Measurements from ENCODE around the gene C17orf107.
"Not testable (repeated sequence)": the region's sequence is repeated elsewhere in the genome, so short reads cannot be mapped to it uniquely, and the experiment has no call there.

The C17orf107 gene

DNA sequence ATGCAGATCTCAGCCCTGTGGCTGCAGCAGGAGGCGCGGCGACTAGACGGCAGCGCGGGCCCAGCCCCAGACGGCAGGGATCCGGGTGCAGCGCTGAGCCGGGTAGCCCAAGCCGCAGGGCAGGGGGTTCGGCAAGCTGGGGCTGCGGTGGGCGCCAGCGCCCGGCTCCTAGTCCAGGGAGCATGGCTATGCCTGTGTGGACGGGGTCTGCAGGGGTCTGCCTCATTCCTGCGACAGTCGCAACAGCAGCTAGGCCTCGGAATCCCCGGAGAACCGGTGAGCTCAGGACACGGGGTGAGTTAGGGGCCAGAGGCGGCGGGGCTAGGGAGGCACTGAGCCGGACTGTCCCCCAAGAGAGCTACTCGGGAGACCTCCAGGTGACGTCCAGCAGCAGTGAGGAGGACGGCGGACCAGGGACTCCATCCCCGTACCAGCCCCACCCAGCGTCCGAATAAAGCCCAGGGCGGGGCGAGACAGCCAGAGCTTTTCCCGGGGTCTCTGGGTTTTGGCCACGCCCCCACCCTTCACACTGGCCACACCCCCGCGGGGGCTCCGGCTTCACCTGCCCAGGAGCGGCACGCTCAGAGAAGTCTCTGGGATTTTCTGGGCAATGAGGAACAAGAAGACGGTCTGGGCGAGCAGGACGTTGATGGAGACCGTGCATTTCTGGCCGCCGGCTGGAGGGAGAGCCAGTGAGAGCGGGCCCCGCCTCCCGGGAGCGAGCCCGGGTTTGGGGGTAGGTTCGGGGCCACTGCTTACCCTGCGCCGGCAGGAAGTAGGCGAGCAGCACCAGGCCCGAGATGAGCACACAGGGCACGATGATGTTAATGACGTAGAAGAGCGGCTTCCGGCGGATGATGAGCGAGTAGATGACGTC is 1.1 kb downstream of the C17orf107 start:
- DNase-seq (ENCODE audit: low read depth) = no peak

DNA sequence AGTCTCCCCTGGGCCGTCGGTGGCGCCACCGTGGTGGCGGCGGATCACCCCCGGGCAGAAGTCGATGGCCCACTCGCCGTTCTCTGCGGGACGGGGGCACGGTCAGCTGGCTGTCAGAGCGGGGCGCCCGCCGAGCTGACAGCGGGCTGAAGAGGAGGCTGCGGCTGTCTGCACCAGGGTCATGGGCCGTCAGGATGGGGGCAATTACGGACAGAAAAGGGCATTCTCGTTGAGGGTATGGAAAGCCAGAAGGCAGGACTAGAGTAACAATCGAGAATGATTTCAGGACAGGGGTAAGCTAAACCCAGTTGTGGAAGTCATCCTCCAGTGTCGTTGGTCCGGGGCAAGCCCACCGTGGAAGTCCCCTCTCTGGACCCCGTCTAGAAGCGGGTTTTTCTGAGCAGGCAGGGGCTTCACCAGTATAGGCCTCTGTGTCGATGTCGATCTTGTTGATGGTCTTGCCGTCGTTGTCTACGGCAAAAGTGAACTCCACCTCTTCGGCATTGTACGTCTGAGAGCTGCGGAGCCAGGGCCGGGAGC is 1.8 kb downstream of the C17orf107 start:
- no peak for DNase-seq (ENCODE audit: low read depth)

DNA sequence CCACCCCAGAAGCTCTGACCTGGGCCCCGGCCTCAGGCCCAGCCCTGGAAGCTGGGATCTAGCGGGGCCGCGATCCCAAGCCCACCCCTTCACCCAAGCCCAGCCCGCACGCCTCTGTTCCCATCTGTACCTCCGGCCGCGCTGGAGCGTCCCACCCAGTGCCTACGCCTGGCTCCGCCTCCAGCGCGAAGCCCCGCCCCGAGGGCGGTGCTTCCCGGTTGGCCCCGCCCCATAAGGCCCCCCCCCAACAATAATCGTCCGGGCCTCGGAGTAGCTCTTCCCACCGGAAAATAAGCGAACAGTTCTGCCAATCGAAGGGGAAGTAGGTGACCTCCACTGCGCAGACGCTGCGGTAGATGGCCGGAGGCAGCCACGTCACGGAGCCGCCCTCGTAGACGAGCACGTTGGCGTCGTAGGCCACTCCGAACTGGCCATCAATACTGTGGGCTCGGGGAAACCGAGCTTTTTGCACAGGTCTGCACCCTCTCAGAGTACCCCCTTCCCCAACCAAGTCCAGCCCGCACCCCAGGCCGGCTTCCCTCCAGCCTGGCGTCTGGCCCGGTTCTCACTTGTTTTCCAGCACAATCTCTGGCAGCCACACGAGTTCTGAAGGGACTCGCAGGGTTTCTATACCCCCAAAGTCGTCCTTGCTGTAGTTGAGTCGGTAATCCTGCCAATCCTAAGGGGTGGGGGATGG is 2.5 kb downstream of the C17orf107 start:
- no peak for DNase-seq (ENCODE audit: low read depth)

DNA sequence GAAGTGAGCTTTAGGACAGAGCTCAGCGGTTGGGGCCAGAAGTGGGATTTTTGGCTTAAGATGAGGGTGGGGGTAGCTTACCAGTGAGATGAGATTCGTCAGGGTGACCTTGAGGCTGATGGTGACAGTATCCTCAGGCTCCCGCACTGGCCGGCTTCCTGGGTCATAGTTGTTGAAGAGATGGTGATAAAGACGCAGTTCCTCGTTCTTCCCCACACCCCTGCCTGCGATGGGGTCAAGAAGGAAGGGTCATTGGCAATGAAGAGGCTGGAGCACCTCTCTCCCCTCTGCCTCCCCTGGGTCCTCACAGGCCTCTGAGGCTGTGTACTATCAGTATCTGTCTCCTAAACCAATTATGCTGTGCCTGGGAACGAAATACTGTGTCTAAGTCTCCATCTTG is 3.2 kb downstream of the C17orf107 start:
- DNase-seq (ENCODE audit: low read depth) = no peak

DNA sequence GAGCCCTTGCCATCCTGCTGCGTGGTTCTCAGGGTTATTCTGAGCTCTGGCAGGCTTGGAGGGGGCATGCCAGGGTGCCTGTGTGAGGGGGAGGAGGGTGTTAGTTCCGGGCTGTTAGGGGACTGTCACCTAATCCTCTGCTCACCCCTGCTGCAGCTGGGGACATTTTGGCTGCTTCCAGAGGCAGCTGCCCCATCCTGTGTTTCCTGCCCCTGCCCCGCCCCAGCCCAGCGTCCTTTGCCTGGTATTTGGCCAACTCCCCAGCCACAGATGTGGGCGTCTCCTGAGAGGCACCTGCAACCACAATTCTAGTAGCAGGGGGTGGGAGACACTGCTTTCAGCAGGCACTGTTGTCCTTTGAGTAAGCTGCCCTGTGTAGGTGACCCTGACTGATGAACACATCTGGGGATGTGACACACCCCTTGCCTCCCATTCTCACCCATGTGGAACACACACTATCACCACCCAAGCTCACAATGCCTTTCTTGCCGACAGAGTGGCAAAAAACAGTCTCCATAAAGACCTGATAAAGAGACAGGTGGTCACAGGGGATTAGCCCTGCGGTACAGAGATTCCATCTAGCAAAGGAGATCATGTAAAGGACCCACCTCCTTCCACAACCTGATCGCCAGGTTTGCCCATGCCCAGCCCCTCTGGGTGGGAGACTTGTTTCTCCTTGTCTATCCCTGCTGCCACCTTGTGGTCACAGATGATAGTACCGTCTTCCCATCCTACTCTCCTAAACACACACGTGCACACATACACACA is 3.9 kb downstream of the C17orf107 start, which contains the start of gene CHRNE:
Gene CHRNE (minus strand): TSS at position 48 of the 768 bp plus-strand sequence. CDS start 35 bp downstream, at position 13.
- peak; percentile 81 for DNase-seq (ENCODE audit: low read depth)

GRCh38 chr17:4906642-4907041 is 7.3 kb downstream of the C17orf107 start:
- not testable (repeated sequence) for DNase-seq (ENCODE audit: low read depth)

- DNase-seq (ENCODE audit: low read depth) = peak; percentile 59
Measured at GRCh38 chr17:4908301-4908700, 9.0 kb downstream of the C17orf107 start.

- peak; percentile 92 for DNase-seq (ENCODE audit: low read depth)
Measured at GRCh38 chr17:4908711-4909496, 9.6 kb downstream of the C17orf107 start.

- DNase-seq (ENCODE audit: low read depth) = peak; percentile 35
Measured at GRCh38 chr17:4913994-4914393, 14.7 kb downstream of the C17orf107 start.

GRCh38 chr17:4914551-4914950 is 15.2 kb downstream of the C17orf107 start:
- not testable (repeated sequence) for DNase-seq (ENCODE audit: low read depth)

- DNase-seq (ENCODE audit: low read depth) = no peak
Measured at GRCh38 chr17:4919511-4920047, 20.2 kb downstream of the C17orf107 start.

DNA sequence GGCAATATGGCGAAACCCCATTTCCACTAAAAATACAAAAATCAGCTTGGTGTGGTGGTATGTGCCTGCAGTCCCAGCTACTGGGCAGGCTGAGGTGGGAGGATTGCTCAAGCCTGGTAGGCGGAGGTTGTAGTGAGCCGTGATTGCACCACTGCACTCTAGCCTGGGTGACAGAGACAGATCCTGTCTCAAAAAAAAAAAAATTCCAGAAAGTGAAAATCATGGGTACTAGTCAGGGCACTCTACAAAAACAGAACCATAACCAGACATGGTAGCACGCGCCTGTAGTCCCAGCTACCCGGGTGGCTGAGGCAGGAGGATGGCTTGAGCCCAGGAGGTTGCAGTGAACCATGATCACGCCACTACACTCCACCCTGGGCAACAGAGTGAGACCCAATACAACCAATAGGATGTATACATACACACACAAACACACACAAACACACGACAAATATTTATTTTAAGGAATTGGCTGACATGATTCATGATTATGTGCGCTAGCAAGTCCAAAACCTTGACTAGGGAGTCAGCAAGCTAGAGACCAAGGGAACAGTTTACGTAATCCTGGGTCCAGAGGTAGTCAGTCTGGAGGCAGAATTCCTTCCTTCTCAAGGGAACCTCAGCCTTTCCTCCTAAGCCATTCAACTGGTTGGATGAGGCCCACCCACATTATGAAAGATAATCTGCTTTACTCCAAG is 21.2 kb downstream of the C17orf107 start:
- DNase-seq (ENCODE audit: low read depth) = no peak

GRCh38 chr17:4921320-4921719 is 22.0 kb downstream of the C17orf107 start:
- no peak for DNase-seq (ENCODE audit: low read depth)

- not testable (repeated sequence) for DNase-seq (ENCODE audit: low read depth)
Measured at GRCh38 chr17:4926577-4927335, 27.4 kb downstream of the C17orf107 start.

GRCh38 chr17:4928881-4929280 is 29.5 kb downstream of the C17orf107 start:
- no peak for DNase-seq (ENCODE audit: low read depth)

GRCh38 chr17:4931963-4932362 is 32.6 kb downstream of the C17orf107 start, which contains the start of gene GP1BA:
TSS of gene GP1BA (plus strand) at chr17:4932277. CDS start at chr17:4932605, 328 bp downstream.
- DNase-seq (ENCODE audit: low read depth) = no peak

- DNase-seq (ENCODE audit: low read depth) = no peak
Measured at GRCh38 chr17:4932756-4933155, 33.4 kb downstream of the C17orf107 start.

DNA sequence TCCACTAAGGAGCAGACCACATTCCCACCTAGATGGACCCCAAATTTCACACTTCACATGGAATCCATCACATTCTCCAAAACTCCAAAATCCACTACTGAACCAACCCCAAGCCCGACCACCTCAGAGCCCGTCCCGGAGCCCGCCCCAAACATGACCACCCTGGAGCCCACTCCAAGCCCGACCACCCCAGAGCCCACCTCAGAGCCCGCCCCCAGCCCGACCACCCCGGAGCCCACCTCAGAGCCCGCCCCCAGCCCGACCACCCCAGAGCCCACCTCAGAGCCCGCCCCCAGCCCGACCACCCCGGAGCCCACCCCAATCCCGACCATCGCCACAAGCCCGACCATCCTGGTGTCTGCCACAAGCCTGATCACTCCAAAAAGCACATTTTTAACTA is 34.3 kb downstream of the C17orf107 start:
- no peak for DNase-seq (ENCODE audit: low read depth)

GRCh38 chr17:4934173-4934979 is 35.0 kb downstream of the C17orf107 start:
- peak; percentile 74 for DNase-seq (ENCODE audit: low read depth)

All from ELR (cell line).